Esophagus muscularis mucosa (tissue), 3 donors: Measurements from ENCODE around the gene FAM135A.

Experiments used
- POLR2A ChIP-seq: fragments of 450-650 bp; IDR thresholded peaks from one replicate; pipeline ENCODE4 v1.6.1; 2017; ENCODE audit warnings: antibody characterized with exemption, moderate library complexity, mild to moderate bottlenecking, low read depth
- POLR2AphosphoS5 ChIP-seq, 2 donors: sonication (generic); formaldehyde crosslinking; IDR thresholded peaks; one replicate each; pipeline ENCODE4 v1.6.1; 2017; ENCODE audit warnings: antibody characterized with exemption in 2 of 2
- TF ChIP-seq, protein P1 (sequence below), 3 experiments: fragments of 200-600 bp in 2 of 3; fragments of 450-650 bp in 1 of 3; sonication (generic) in 2 of 3; IDR thresholded peaks; one replicate each; pipeline ENCODE4 v1.5.1; 2017 to 2019; ENCODE audit warnings: antibody characterized with exemption in 3 of 3, mild to moderate bottlenecking in 2 of 3, moderate library complexity in 1 of 3

DNA sequence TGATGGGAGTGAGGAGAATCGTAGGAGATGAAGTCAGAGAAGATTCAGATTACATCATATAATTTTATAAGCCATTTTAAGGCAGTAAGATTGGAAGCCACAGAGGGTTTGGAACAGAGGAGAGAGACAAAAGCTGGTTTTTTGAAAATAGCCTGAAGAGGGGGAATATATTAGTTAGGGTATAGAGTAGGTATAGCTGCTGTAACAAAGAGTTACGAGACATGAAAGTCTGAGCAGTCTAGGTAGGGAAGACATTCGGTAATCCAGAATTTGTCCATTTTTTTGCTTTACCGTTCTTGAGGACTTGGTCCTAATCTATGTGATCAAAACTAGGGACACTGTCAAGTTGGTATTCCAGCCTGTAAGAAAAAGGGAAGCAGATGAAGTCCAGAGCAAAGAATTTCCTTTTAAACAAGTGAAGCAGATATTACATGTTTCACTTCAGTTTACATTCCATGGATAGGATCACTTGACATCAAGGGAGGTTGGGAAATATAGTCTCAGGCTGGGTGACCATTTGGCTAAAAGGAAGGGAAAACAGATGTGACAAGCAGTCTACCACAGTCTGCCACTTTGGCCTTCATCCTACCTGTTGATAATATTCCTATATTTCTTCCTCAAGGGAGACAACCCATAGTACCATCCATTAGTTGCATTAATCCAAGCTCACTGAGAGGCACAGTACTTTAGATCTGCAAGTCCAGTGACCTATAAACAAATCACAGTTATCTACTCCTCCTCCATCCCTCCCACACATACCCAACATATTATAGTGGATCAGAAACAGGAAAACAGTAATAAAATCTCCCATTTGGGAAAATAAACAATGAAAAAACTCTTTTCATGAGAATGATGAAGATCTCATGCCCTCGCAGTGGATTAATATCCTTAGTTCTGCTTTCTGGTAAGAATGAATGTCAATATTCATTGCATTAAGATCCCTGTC, 10.2 kb downstream of the FAM135A start:
- TF ChIP-seq, protein P1, sequence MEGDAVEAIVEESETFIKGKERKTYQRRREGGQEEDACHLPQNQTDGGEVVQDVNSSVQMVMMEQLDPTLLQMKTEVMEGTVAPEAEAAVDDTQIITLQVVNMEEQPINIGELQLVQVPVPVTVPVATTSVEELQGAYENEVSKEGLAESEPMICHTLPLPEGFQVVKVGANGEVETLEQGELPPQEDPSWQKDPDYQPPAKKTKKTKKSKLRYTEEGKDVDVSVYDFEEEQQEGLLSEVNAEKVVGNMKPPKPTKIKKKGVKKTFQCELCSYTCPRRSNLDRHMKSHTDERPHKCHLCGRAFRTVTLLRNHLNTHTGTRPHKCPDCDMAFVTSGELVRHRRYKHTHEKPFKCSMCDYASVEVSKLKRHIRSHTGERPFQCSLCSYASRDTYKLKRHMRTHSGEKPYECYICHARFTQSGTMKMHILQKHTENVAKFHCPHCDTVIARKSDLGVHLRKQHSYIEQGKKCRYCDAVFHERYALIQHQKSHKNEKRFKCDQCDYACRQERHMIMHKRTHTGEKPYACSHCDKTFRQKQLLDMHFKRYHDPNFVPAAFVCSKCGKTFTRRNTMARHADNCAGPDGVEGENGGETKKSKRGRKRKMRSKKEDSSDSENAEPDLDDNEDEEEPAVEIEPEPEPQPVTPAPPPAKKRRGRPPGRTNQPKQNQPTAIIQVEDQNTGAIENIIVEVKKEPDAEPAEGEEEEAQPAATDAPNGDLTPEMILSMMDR (IDR thresholded peaks at IDR 0.05) = no peak
- TF ChIP-seq POLR2A (no peak), POLR2AphosphoS5 (IDR thresholded peaks at IDR 0.05) (no peak)
